PFSK-1 (cell line): ENCODE data around the gene OSBPL2.

ENCODE experiments used
- FOXP2 ChIP-seq: optimal IDR thresholded peaks from 2 replicates; pipeline ENCODE3; 2011; ENCODE audit warnings: borderline replicate concordance, control low read depth, inconsistent platforms; ENCODE audit not compliant: insufficient read depth; ENCODE audit errors: extremely low read length, extremely low read depth
- POLR2AphosphoS5 ChIP-seq: IDR thresholded peaks from 2 replicates; pipeline ENCODE4 v1.6.1; 2012; ENCODE audit warnings: low read depth, mild to moderate bottlenecking, control low read depth, low read length, moderate library complexity
- REST ChIP-seq, 2 experiments: IDR thresholded peaks; 2 replicates each; pipeline versions ENCODE4 v1.6.1 to v1.8.0; 2011 to 2012; ENCODE audit warnings: low read depth in 2 of 2, low read length in 2 of 2, control low read depth in 1 of 2, inconsistent platforms in 1 of 2, mild to moderate bottlenecking in 1 of 2, moderate library complexity in 1 of 2; ENCODE audit not compliant: insufficient read depth in 1 of 2
- SIN3A ChIP-seq: IDR thresholded peaks from 2 replicates; pipeline ENCODE4 v1.6.1; 2012; ENCODE audit warnings: mild to moderate bottlenecking, low read length, moderate library complexity, borderline replicate concordance; ENCODE audit not compliant: insufficient read depth
- TAF1 ChIP-seq: IDR thresholded peaks from 2 replicates; pipeline ENCODE4 v1.6.1; 2012; ENCODE audit warnings: low read length, control low read depth, borderline replicate concordance; ENCODE audit not compliant: insufficient read depth

The OSBPL2 gene

DNA sequence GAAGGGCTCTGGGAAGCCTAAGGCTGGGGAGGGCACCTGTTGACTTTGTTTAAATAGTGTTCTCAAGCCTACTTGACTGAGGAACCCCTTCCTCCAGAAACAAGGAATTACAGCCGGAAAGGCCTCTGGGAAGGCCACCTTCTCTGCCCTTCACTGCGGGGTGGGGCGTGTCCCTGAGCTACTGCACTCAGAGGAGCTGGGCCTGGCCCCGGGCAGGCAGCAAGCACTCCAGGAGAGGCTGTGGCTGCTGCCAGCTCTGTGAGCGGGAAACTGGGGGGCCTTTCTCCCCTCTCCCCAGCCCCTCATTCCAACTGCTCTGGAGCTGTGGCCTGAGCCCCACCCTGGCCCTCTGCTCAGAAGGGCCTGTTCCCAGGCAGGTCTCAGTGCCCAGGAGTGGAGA is 4.0 kb upstream of the OSBPL2 start:
- TF ChIP-seq TAF1 (no peak), REST (IDR thresholded peaks at IDR 0.05; ENCODE audit: insufficient read depth in 1 of 2, low read depth in 2 of 2, low read length in 2 of 2) (no peak), FOXP2 (no peak), POLR2AphosphoS5 (no peak), SIN3A (no peak)

GRCh38 chr20:62235001-62235776 is 3.1 kb upstream of the OSBPL2 start:
- TF ChIP-seq SIN3A: no peak
- TF ChIP-seq REST (IDR thresholded peaks at IDR 0.05; ENCODE audit: insufficient read depth in 1 of 2, low read depth in 2 of 2, low read length in 2 of 2): no peak

GRCh38 chr20:62235777-62236157 is 2.6 kb upstream of the OSBPL2 start:
- TF ChIP-seq REST (IDR thresholded peaks at IDR 0.05; ENCODE audit: insufficient read depth in 1 of 2, low read depth in 2 of 2, low read length in 2 of 2): no peak

DNA sequence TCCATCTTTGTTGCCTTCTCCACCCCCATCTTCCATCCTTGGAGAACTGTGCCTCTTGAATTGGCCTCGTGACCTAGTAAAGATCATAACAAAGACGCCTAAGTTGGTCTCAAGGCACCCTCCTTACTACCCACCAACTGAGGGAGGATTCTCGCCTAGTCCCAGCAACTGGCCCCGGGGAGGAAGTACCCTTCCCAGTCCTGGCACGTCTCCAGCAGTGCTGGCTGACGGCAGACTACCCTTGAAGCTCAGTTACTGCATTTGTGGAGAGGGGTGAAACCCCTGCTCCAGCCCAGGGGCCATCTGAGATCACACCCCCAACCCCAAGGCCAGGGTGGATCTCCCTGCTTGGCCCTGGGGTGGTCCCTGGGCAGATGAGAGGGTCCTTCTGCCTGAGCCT is 2.1 kb upstream of the OSBPL2 start:
- TF ChIP-seq TAF1: no peak
- TF ChIP-seq FOXP2: no peak
- no peak for TF ChIP-seq SIN3A
- no peak for TF ChIP-seq POLR2AphosphoS5
- TF ChIP-seq REST (IDR thresholded peaks at IDR 0.05; ENCODE audit: insufficient read depth in 1 of 2, low read depth in 2 of 2, low read length in 2 of 2): no peak

GRCh38 chr20:62236766-62237513 is 1.4 kb upstream of the OSBPL2 start:
- TF ChIP-seq FOXP2 (no peak), REST (IDR thresholded peaks at IDR 0.05; ENCODE audit: insufficient read depth in 1 of 2, low read depth in 2 of 2, low read length in 2 of 2) (no peak), TAF1 (no peak), SIN3A (no peak), POLR2AphosphoS5 (no peak)
